HepG2 (cell line): ENCODE data around the gene CDH12. TPM values are rescaled to one million over a fixed set of nuclear protein-coding genes. Genes with fewer than 3 reads are reported as not detected.

Experiments
- ATAC-seq: fragments of 200-7000 bp; cut with Tn5 transposase; 3 replicates; pipeline ENCODE4 v1.9.1; 2020; ENCODE audit warnings: mild to moderate bottlenecking, moderate library complexity
- BruUV-seq: library from RNA; stranded (reverse); fragments of 400-500 nt; replicated peaks from 2 replicates; lab custom pipeline; 2021; lab: Mats Ljungman, UMichigan
- CTCF ChIA-PET: fragments of 300-600 bp; formaldehyde crosslinking; extraction: SDS; loops from one replicate; lab custom pipeline; 2021; ENCODE audit warnings: low total read pairs, inconsistent platforms, low intra/inter-chr PET ratio; lab: Yijun Ruan, JAX
- POLR2A ChIA-PET: fragments of 350-600 bp; sonication (Branson Sonifier 250); formaldehyde crosslinking; loops from one replicate; lab custom pipeline; 2020; ENCODE audit warnings: antibody characterized with exemption, inconsistent platforms; lab: Yijun Ruan, JAX
- DNase-seq: peaks from one replicate; pipeline ENCODE4 v3.0.0-alpha.2; 2015; ENCODE audit warnings: low spot score
- FAIRE-seq: peaks from 3 replicates; lab custom pipeline; 2011; peaks lifted over from hg19 to GRCh38; lab: Jason Lieb, UNC
- H2AFZ ChIP-seq: one replicate; pipeline ENCODE4 v1.6.1; 2011; ENCODE audit warnings: low read length, inconsistent platforms
- H3K27ac ChIP-seq: fragments of 300-600 bp; 3 replicates; pipeline ENCODE4 v1.8.0; 2011; ENCODE audit warnings: mixed run types, mild to moderate bottlenecking, mixed read lengths, low read length, inconsistent platforms; ENCODE audit not compliant: insufficient read depth; ENCODE audit errors: extremely low read length
- H3K27me3 ChIP-seq, 2 experiments: fragments of 200-600 bp in 1 of 2; 2 replicates in 1 of 2; 3 replicates in 1 of 2; pipeline versions ENCODE4 v1.6.0 to v1.8.0; 2011; ENCODE audit warnings: low read length in 2 of 2, mild to moderate bottlenecking in 2 of 2, moderate library complexity in 2 of 2, inconsistent platforms in 1 of 2; ENCODE audit not compliant: insufficient read depth in 2 of 2, control insufficient read depth in 1 of 2
- H3K36me3 ChIP-seq, 2 experiments: fragments of 200-600 bp in 1 of 2; replicated peaks in 1 of 2; 2 replicates in 1 of 2; 3 replicates in 1 of 2; pipeline versions ENCODE4 v1.5.1 to v1.8.0; 2011; ENCODE audit warnings: low read length in 2 of 2, inconsistent platforms in 1 of 2; ENCODE audit not compliant: insufficient read depth in 2 of 2, control insufficient read depth in 1 of 2
- H3K4me1 ChIP-seq: 2 replicates; pipeline ENCODE4 v1.5.1; 2012; ENCODE audit warnings: low read length, inconsistent platforms; ENCODE audit not compliant: insufficient read depth
- H3K4me2 ChIP-seq: 2 replicates; pipeline ENCODE4 v1.6.0; 2011; ENCODE audit warnings: low read depth, low read length, inconsistent platforms
- H3K4me3 ChIP-seq, 3 experiments: fragments of 200-600 bp in 1 of 3; sonication (generic), shearing (Covaris generic) in 1 of 3; replicated peaks in 1 of 3; 2 replicates each; pipeline ENCODE4 v1.5.1; 2011 to 2016; ENCODE audit warnings: low read length in 3 of 3, inconsistent platforms in 2 of 3, low read depth in 2 of 3, mild to moderate bottlenecking in 2 of 3, control low read depth in 1 of 3, mixed read lengths in 1 of 3; ENCODE audit not compliant: insufficient read depth in 1 of 3
- H3K79me2 ChIP-seq: one replicate; pipeline ENCODE4 v1.6.1; 2011; ENCODE audit warnings: low read length, inconsistent platforms; ENCODE audit not compliant: insufficient read depth
- H3K9ac ChIP-seq: 2 replicates; pipeline ENCODE4 v1.6.0; 2011; ENCODE audit warnings: mild to moderate bottlenecking, low read depth, low read length, inconsistent platforms; ENCODE audit not compliant: insufficient read depth
- H3K9me3 ChIP-seq: 2 replicates; pipeline ENCODE4 v1.5.1; 2012; ENCODE audit warnings: mild to moderate bottlenecking, low read length
- H4K20me1 ChIP-seq: 2 replicates; pipeline ENCODE4 v1.6.0; 2011; ENCODE audit warnings: inconsistent platforms, mild to moderate bottlenecking, low read length, moderate library complexity; ENCODE audit not compliant: insufficient read depth
- CEBPB ChIP-seq: IDR thresholded peaks from 2 replicates; pipeline ENCODE4 v1.6.1; 2011; ENCODE audit warnings: low read depth, low read length, improper control_type of control experiment, borderline replicate concordance
- ESRRA ChIP-seq: sonication (generic); formaldehyde crosslinking; IDR thresholded peaks from 2 replicates; pipeline ENCODE4 v1.5.1; 2020; ENCODE audit warnings: mild to moderate bottlenecking, low read depth, missing genetic modification reagents
- FOXA1 ChIP-seq, 2 experiments: fragments of 450-650 bp in 1 of 2; sonication (generic) in 1 of 2; formaldehyde crosslinking in 1 of 2; IDR thresholded peaks; 2 replicates each; pipeline versions ENCODE4 v1.4.0 to v1.6.1; 2016 to 2020; ENCODE audit warnings: missing genetic modification reagents in 1 of 2
- GATA4 ChIP-seq: sonication (generic); IDR thresholded peaks from 2 replicates; pipeline ENCODE4 v1.6.1; 2016; ENCODE audit warnings: antibody characterized with exemption, low read depth, borderline replicate concordance
- NR2F1 ChIP-seq, 2 experiments: fragments of 450-650 bp in 1 of 2; formaldehyde crosslinking in 1 of 2; IDR thresholded peaks; 2 replicates each; pipeline versions ENCODE4 v1.5.0 to v1.6.1; 2016 to 2020; ENCODE audit warnings: mild to moderate bottlenecking in 1 of 2, missing compliant biosample characterization in 1 of 2, missing genetic modification reagents in 1 of 2, moderate library complexity in 1 of 2
- SMYD3 ChIP-seq: sonication (generic); formaldehyde crosslinking; IDR thresholded peaks from 2 replicates; pipeline ENCODE4 v1.8.1; 2023; ENCODE audit warnings: mild to moderate bottlenecking, missing genetic modification reagents
- TCF7L2 ChIP-seq: IDR thresholded peaks from 2 replicates; pipeline ENCODE4 v1.6.1; 2011; ENCODE audit warnings: mild to moderate bottlenecking, low read depth, low read length, moderate library complexity
- THAP9 ChIP-seq: sonication (generic); formaldehyde crosslinking; IDR thresholded peaks from 2 replicates; pipeline ENCODE4; 2020; ENCODE audit warnings: missing genetic modification reagents, mild to moderate bottlenecking, borderline replicate concordance
- YY1 ChIP-seq: IDR thresholded peaks from 2 replicates; pipeline ENCODE4 v1.6.1; 2011; ENCODE audit warnings: low read length, low read depth, moderate library complexity, mild to moderate bottlenecking; ENCODE audit not compliant: insufficient read depth, insufficient replicate concordance
- ZNF362 ChIP-seq: sonication (generic); formaldehyde crosslinking; IDR thresholded peaks from 2 replicates; pipeline ENCODE4 v1.4.0; 2020; ENCODE audit warnings: missing genetic modification reagents, mild to moderate bottlenecking, borderline replicate concordance
- ZNF616 ChIP-seq: sonication (generic); formaldehyde crosslinking; IDR thresholded peaks from 2 replicates; pipeline ENCODE4 v1.5.0; 2020; ENCODE audit warnings: low read depth, mild to moderate bottlenecking, missing genetic modification reagents
- ZNF740 ChIP-seq: sonication (generic); formaldehyde crosslinking; IDR thresholded peaks from 2 replicates; pipeline ENCODE4 v1.4.0; 2020; ENCODE audit warnings: missing genetic modification reagents
- in situ Hi-C: cut with HindIII; loops from 2 replicates; pipeline ENCODE4 v1.10.0; 2017; ENCODE audit warnings: low pct_unique_long_range_greater_than_20kb; ENCODE audit not compliant: extremely low pct_ligation_motif_present
- intact Hi-C: fragments of 100-400 bp; cut with micrococcal nuclease; formaldehyde crosslinking; loops from one replicate; pipeline ENCODE4 v1.10.0; 2022; ENCODE audit not compliant: unreplicated experiment
- polyA plus RNA-seq, 8 experiments: library from polyadenylated mRNA; depleted of rRNA in 3 of 8; stranded (reverse) in 7 of 8; unstranded in 1 of 8; fragments of >200 nt; fragmentation: Illumina TruSeq in 4 of 8; extraction: Trizol in 4 of 8; gene quantifications; 2 replicates each; pipeline versions ENCODE4 v1.2.1 to v1.2.3, GENCODE V29; 2011 to 2016; ENCODE audit warnings: low read depth in 4 of 8, missing spikeins in 1 of 8, mixed read lengths in 1 of 8; ENCODE audit not compliant: insufficient read depth in 1 of 8
- total RNA-seq, 5 experiments: library from RNA; depleted of rRNA; stranded (reverse); fragments of >200 nt; fragmentation: Illumina TruSeq; extraction: Trizol; gene quantifications; 2 replicates each; pipeline ENCODE4 v1.2.3, GENCODE V29; 2016; ENCODE audit warnings: low read depth in 1 of 5

CDH12 gene
- total and polyA plus RNA-seq, 2 of the 13 experiments (the other 11 are each of a cell fraction or from before 2014, with no cell fraction given), result not detected

GRCh38 chr5:22109315-22109714 is 743.8 kb downstream of the CDH12 start:
- ATAC-seq, result no peak
- Histone ChIP-seq H3K4me2 (no peak overlapping the region), H3K4me3 (no peak overlapping the region), H3K9me3 (no peaks in the 10 kb centered on the region), H3K27me3 (no peaks in the 10 kb centered on the region), H3K79me2 (no peaks in the 10 kb centered on the region), H3K4me1 (no peaks in the 10 kb centered on the region), H3K9ac (no peak overlapping the region), H2AFZ (no peak overlapping the region), H4K20me1 (no peaks in the 10 kb centered on the region), H3K27ac (no peak overlapping the region), H3K36me3 (no peaks in the 10 kb centered on the region)
- no peak for DNase-seq
- in situ Hi-C loops, result no loop called here
- ChIA-PET CTCF (no interaction called here), POLR2A (no interaction called here)
- BruUV-seq, result no TSS peak
- TF ChIP-seq NR2F1 (CRISPR knock-in tag; IDR thresholded peaks at IDR 0.05), result no peak
- no peak for TF ChIP-seq GATA4
- no peak for TF ChIP-seq FOXA1 (IDR thresholded peaks at IDR 0.05)
- TF ChIP-seq FOXA1 (CRISPR knock-in tag; IDR thresholded peaks at IDR 0.05), result no peak
- no peak for TF ChIP-seq ZNF616 (CRISPR knock-in tag)
- TF ChIP-seq THAP9 (CRISPR knock-in tag), result no peak
- no peak for TF ChIP-seq SMYD3 (CRISPR knock-in tag)
- no peak for TF ChIP-seq TCF7L2
- no peak for TF ChIP-seq ZNF362
- no peak for TF ChIP-seq ESRRA
- TF ChIP-seq CEBPB, result no peak
- TF ChIP-seq ZNF740 (CRISPR knock-in tag), result no peak
- TF ChIP-seq YY1, result no peak
- no peak for FAIRE-seq
- intact Hi-C loops, result no loop called here
